GM23248 (cell line): ENCODE results near the gene VWA2. TPM values are rescaled to one million over a fixed set of nuclear protein-coding genes. Genes with fewer than 3 reads are reported as not detected.

Source experiments
- DNase-seq: peaks from one replicate; pipeline ENCODE4 v3.0.0-alpha.2; 2015
- H2AFZ ChIP-seq: fragments of 200-600 bp; sonication (generic); 2 replicates; pipeline ENCODE4 v1.6.1; 2016; ENCODE audit warnings: antibody characterized with exemption
- H3F3A ChIP-seq: fragments of 200-600 bp; sonication (generic); 2 replicates; pipeline ENCODE4 v1.6.1; 2016; ENCODE audit warnings: mild to moderate bottlenecking, antibody characterized with exemption, mixed run types; ENCODE audit not compliant: insufficient read depth
- H3K27ac ChIP-seq: fragments of 200-600 bp; sonication (generic); 2 replicates; pipeline ENCODE4 v1.5.1; 2016; ENCODE audit warnings: mild to moderate bottlenecking
- H3K27me3 ChIP-seq: fragments of 200-600 bp; sonication (generic); replicated peaks from 2 replicates; pipeline ENCODE4 v1.6.1; 2016; ENCODE audit warnings: mild to moderate bottlenecking; ENCODE audit not compliant: insufficient read depth
- H3K36me3 ChIP-seq: fragments of 200-600 bp; sonication (generic); 2 replicates; pipeline ENCODE4 v1.6.1; 2016; ENCODE audit warnings: low read depth, mild to moderate bottlenecking
- H3K4me1 ChIP-seq: fragments of 200-600 bp; sonication (generic); 2 replicates; pipeline ENCODE4 v1.6.1; 2016; ENCODE audit warnings: mild to moderate bottlenecking; ENCODE audit not compliant: insufficient read depth
- H3K4me2 ChIP-seq: fragments of 200-600 bp; sonication (generic); one replicate; pipeline ENCODE4 v1.6.1; 2016; ENCODE audit warnings: mild to moderate bottlenecking; ENCODE audit not compliant: unreplicated experiment
- H3K4me3 ChIP-seq: fragments of 200-600 bp; sonication (generic); 2 replicates; pipeline ENCODE4 v1.5.1; 2016; ENCODE audit warnings: mild to moderate bottlenecking
- H3K79me2 ChIP-seq: fragments of 200-600 bp; sonication (generic); 2 replicates; pipeline ENCODE4 v1.6.1; 2016; ENCODE audit warnings: mild to moderate bottlenecking; ENCODE audit not compliant: insufficient read depth
- H3K9ac ChIP-seq: fragments of 200-600 bp; sonication (generic); 2 replicates; pipeline ENCODE4 v1.6.1; 2016; ENCODE audit warnings: mild to moderate bottlenecking
- H3K9me2 ChIP-seq: fragments of 200-600 bp; sonication (generic); 2 replicates; pipeline ENCODE4 v1.6.1; 2016; ENCODE audit warnings: mixed run types, mild to moderate bottlenecking, moderate library complexity; ENCODE audit not compliant: insufficient read depth
- H3K9me3 ChIP-seq: fragments of 200-600 bp; sonication (generic); one replicate; pipeline ENCODE4 v1.6.1; 2017; ENCODE audit warnings: low read depth
- H4K20me1 ChIP-seq: fragments of 200-600 bp; sonication (generic); 2 replicates; pipeline ENCODE4 v1.6.0; 2016; ENCODE audit not compliant: insufficient read depth
- EZH2 ChIP-seq: fragments of 200-600 bp; sonication (generic); IDR thresholded peaks from 2 replicates; pipeline ENCODE4 v1.6.1; 2018; ENCODE audit warnings: antibody characterized with exemption, mild to moderate bottlenecking; ENCODE audit not compliant: insufficient read depth, poor library complexity, severe bottlenecking
- EZH2phosphoT487 ChIP-seq: fragments of 200-600 bp; sonication (generic); IDR thresholded peaks from 2 replicates; pipeline ENCODE4 v1.6.1; 2018; ENCODE audit warnings: antibody characterized with exemption, moderate library complexity, mild to moderate bottlenecking, low read depth; ENCODE audit not compliant: insufficient read depth
- WGBS, 2 experiments: methylation state at CpG; one replicate each; pipeline ENCODE4 v1.1.6; 2015 to 2017; ENCODE audit warnings: low lambda C conversion rate in 2 of 2, low coverage in 1 of 2; ENCODE audit errors: missing lambda C conversion rate in 2 of 2; 5-methylcytosine and 5-hydroxymethylcytosine counted together
- in situ Hi-C: fragments of 300-500 bp; cut with MboI; formaldehyde crosslinking; loops from 2 replicates; pipeline ENCODE4 v1.15.0; 2020
- polyA plus RNA-seq: library from polyadenylated mRNA; unstranded; fragments of >200 nt; fragmentation: Nextera tagmentation; extraction: Ambion mirVana; gene quantifications from 2 replicates; pipeline ENCODE4 v1.2.1, GENCODE V29; 2016
- total RNA-seq: library from RNA; depleted of rRNA; stranded (reverse); fragments of >200 nt; shearing (Covaris generic); gene quantifications from 2 replicates; pipeline ENCODE4 v1.2.3, GENCODE V29; 2014

VWA2 gene
- total and polyA plus RNA-seq, 2 experiments from 2014 or later = not detected

DNA sequence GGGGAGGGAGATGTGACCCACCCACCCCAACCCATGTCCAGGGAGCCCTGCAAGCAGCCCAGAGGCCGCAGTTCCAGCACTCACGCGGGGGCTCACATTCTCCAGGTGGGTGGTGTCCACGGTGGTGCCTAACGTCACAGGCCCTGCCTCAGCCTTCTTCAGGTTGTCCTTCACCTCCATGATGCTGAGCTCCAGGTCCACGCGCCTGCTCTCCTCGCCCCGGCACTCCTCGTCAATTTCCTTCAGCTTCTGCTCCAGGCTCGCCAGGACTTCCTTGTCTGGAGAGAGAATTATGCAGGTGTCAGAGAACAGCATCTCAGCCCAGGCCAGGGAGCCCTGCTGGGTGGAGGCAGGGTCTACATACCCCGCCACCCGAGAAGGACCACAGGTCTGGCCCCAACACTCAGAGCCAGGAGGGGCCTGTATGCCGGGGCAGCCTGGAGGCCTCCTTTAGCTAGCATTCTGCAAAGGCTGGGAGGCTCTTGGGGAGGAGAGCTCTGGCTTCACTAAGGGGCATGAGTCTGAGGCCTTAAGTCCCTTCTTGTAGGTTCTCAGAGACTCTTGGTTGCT is 58.2 kb downstream of the VWA2 start:
- TF ChIP-seq EZH2phosphoT487 (no peak), EZH2 (no peak)
- Histone ChIP-seq H3K79me2 (no peaks in the 10 kb centered on the region), H3K36me3 (no peaks in the 10 kb centered on the region), H3K9me3 (peaks cover 4% of the 10 kb centered on the region), H3K9ac (no peak overlapping the region), H4K20me1 (no peaks in the 10 kb centered on the region), H3K4me2 (no peak overlapping the region), H3K4me1 (no peaks in the 10 kb centered on the region), H3K27ac (no peak overlapping the region), H3F3A (no peaks in the 10 kb centered on the region), H2AFZ (no peak overlapping the region), H3K27me3 (peaks cover 10% of the 10 kb centered on the region; the same call in 1 of the 2 replicates), H3K4me3 (no peak overlapping the region), H3K9me2 (no peaks in the 10 kb centered on the region)
- no peak for DNase-seq
- in situ Hi-C loops = no loop called here
- WGBS, 2 experiments = 82% methylated on average over 14 of the region's 14 CpGs

DNA sequence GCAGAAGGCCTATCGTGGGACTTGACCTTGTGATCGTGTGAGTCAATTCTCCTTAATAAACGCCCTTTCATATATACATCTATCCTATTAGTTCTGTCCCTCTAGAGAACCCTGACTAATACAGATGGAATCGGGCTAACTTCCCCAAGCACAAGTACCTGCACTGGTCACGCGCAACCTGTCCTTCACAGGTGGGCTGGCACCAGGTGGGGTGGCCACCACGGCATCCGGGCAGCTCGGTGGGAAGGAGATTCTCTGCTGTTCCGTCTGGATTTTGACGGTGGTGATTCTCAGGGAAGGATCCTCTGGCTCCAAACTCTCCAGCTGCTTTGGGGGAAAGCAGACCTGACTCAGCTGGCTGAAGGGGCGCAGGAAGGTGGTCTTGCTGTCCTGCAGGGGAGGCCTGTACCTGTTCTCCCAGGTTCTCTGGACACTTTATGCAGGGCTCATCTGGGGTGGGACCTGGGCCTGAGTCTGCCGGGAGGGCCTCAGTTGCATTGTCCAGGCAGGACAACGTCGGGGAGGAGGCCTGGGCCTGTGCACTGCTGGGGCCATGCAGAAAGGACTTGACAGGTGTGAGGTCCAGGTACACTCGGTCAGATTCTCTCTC is 61.1 kb downstream of the VWA2 start:
- no peaks in the 10 kb centered on the region for H3K79me2 ChIP-seq
- in situ Hi-C loops = no loop called here
- WGBS, 2 experiments = 79 to 87% methylated on average over 16 of the region's 16 CpGs
- no peak overlapping the region for H3K4me2 ChIP-seq
- H3K36me3 ChIP-seq = no peaks in the 10 kb centered on the region
- H3K9ac ChIP-seq = no peak overlapping the region
- DNase-seq = no peak
- peaks cover 7% of the 10 kb centered on the region for H3K4me1 ChIP-seq
- TF ChIP-seq EZH2phosphoT487 = no peak
- TF ChIP-seq EZH2 = no peak
- H4K20me1 ChIP-seq = no peaks in the 10 kb centered on the region
- H3K27me3 ChIP-seq = peaks cover 10% of the 10 kb centered on the region; the same call in 1 of the 2 replicates
- no peak overlapping the region for H3K4me3 ChIP-seq
- H3K27ac ChIP-seq = no peak overlapping the region
- no peaks in the 10 kb centered on the region for H3K9me3 ChIP-seq
- no peak overlapping the region for H2AFZ ChIP-seq
- peaks cover 6% of the 10 kb centered on the region; the same call in 1 of the 2 replicates for H3F3A ChIP-seq
- H3K9me2 ChIP-seq = no peaks in the 10 kb centered on the region

DNA sequence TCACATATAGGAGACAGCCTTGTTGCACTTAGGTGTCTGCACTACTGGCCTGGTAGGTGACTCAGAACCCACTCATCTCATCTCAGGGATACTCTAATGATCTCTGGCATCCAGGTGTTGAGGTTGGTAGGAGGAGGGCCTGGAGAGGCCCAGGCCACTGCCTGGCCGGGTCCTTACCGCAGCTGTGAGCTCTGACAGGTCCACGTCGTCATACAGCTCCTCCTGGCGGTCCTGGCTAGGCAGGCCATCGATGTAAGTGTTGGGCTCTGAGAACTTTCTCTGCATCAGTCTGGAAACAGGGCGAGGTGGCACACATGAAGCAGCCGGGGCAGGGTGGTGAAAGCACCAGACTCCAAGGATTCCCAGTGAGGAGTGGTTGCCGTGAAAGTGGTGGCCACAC is 62.1 kb downstream of the VWA2 start:
- peaks cover 6% of the 10 kb centered on the region; the same call in 1 of the 2 replicates for H3F3A ChIP-seq
- in situ Hi-C loops = no loop called here

DNA sequence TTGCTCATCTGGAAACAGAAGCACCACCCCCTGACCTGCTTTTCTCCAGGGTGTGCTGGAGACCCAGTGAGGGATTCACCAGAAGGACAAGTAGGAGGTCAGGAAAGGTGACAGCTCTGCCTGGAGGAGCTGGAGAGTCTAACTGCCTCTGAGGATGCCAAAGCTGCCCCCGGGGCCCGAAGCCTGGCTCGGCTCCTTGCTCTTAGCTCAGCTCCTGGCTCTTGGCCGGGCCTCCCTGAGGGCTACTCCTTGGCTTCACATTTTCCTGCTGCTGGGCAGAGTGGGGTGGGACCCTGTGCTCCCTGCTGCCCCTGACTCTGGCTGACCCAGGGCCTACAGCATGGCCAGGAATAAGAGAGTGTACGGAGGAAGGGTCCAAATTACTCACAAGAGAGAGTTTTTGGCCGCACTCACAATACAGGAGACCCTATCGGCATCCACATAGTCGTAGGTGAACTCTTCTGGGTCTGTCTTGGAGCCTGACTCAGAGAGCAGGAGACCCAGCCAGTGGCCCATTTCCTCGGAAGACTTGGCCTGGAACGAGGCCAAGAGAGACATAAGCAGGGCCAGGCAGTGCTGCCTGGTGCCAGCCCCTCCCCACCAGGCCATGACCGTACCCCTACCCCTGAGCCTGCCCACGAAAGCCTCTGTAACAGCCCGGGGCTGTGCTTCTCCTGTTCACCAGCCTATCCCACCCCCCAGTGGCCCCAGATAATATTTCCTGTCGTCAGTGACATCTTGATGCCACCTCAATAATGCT is 63.1 kb downstream of the VWA2 start:
- TF ChIP-seq EZH2 = no peak
- no peak for TF ChIP-seq EZH2phosphoT487
- Histone ChIP-seq H3K4me2 (no peak overlapping the region), H3K9me3 (no peaks in the 10 kb centered on the region), H3K36me3 (no peaks in the 10 kb centered on the region), H3K4me3 (no peak overlapping the region), H3K27me3 (peaks cover 10% of the 10 kb centered on the region; the same call in 1 of the 2 replicates), H3K4me1 (peaks cover 15% of the 10 kb centered on the region), H3K27ac (no peak overlapping the region), H3F3A (peaks cover 6% of the 10 kb centered on the region; the same call in 1 of the 2 replicates), H2AFZ (no peak overlapping the region), H3K79me2 (no peaks in the 10 kb centered on the region), H3K9me2 (no peaks in the 10 kb centered on the region), H3K9ac (no peak overlapping the region), H4K20me1 (no peaks in the 10 kb centered on the region)
- peak; percentile 17 for DNase-seq
- WGBS, 2 experiments = 42 to 47% methylated on average over 11 to 14 of the region's 14 CpGs
- in situ Hi-C loops = no loop called here

More for the DNA sequence above, 62.1 kb downstream of the VWA2 start:
- Histone ChIP-seq H3K27ac (no peak overlapping the region), H3K27me3 (peaks cover 10% of the 10 kb centered on the region; the same call in 1 of the 2 replicates), H3K9ac (no peak overlapping the region), H3K4me1 (peaks cover 7% of the 10 kb centered on the region), H3K9me2 (no peaks in the 10 kb centered on the region), H3K4me3 (no peak overlapping the region), H3K36me3 (no peaks in the 10 kb centered on the region), H3K9me3 (no peaks in the 10 kb centered on the region), H4K20me1 (no peaks in the 10 kb centered on the region), H3K79me2 (no peaks in the 10 kb centered on the region), H3K4me2 (no peak overlapping the region), H2AFZ (no peak overlapping the region)
- WGBS, 2 experiments = 89 to 95% methylated on average over 9 of the region's 9 CpGs
- DNase-seq = no peak
- TF ChIP-seq EZH2 (no peak), EZH2phosphoT487 (no peak)
